IPS DF 19.7 (cell line): ENCODE measurements around the gene WFDC1.

Experiments used
- DNase-seq: peaks from one replicate; pipeline ENCODE4 v3.0.0-alpha.2; 2013; ENCODE audit warnings: low read depth, low spot score

WFDC1 gene

GRCh38 chr16:84378099-84378498 lies 83.4 kb downstream of the WFDC1 start:
- no peak for DNase-seq

- no peak for DNase-seq
Observed at GRCh38 chr16:84378567-84378966, 83.9 kb downstream of the WFDC1 start.

- DNase-seq: no peak
Observed at GRCh38 chr16:84379008-84379708, 84.5 kb downstream of the WFDC1 start.
